Dermis blood vessel endothelial cell (primary cell): ENCODE results near the gene SAMD10. TPM values are rescaled to one million over a fixed set of nuclear protein-coding genes. Genes with fewer than 3 reads are reported as not detected.

ENCODE experiments used
- DNase-seq: peaks from one replicate; pipeline ENCODE4 v3.0.0; 2010
- total RNA-seq: library from RNA; depleted of rRNA; stranded (reverse); fragments of >200 nt; gene quantifications from 2 replicates; pipeline ENCODE4 v1.2.3, GENCODE V29; 2014

The SAMD10 gene
- total RNA-seq, 1 donor from 2014 or later, result 4.3 TPM

DNA sequence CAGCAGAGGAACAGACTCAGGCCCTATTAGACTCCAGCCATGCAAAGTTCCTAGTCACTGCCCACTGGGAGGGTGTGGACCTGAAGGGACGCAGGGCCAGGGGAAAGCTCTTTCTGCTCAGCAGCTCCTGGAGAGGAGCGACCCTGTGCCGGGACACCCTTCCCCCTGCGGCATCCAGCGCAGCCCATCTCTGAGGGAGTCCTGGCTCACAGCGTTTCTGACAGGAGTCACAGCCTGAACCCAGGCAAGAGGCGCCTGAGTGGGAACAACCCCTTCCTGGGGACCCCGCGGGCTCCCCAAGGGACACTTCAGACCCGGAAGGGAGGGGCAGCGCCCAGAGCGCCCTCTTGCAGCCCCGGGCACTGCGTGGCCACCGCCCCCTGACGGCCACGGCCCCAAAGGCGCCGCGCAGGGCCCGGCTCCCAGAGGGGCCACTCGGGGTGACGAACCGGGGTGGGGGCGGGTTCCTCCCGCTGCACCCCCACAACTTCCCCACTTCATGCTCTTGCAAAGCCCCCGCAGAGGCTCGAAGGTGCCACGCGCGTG is 24.1 kb downstream of the SAMD10 start:
- DNase-seq, result peak; percentile 39

DNA sequence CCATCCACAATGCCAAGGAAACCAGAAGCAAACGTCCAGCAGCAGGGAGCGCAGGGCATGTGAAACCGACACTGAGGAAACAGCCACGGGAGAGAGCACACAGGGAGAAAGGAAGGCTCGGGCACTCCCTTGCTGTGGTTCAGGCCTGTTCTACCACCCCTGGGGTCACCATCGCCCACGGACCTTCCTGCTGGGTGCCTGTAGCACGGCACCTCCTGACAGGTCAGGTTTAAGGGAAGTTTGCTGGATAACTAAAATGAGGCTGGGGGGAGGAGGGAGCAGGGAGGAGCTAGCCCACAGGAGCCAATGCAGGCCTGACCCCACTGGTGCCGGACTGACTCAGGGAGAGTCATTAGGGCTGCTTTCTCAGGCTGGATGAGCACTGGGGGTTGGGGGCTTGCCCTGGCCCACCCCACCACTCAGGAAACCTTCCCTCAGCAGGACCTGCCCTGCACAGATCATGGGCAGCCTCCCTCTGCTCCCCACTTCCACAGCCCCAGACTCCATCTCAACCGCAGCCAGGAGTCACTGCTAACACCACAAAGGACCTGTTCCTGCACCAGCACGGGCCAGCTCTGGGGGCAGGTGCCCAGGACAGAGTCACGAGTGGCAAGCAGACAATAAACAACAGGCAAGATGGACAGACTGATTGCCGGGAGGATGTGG is 25.5 kb downstream of the SAMD10 start:
- no peak for DNase-seq

DNA sequence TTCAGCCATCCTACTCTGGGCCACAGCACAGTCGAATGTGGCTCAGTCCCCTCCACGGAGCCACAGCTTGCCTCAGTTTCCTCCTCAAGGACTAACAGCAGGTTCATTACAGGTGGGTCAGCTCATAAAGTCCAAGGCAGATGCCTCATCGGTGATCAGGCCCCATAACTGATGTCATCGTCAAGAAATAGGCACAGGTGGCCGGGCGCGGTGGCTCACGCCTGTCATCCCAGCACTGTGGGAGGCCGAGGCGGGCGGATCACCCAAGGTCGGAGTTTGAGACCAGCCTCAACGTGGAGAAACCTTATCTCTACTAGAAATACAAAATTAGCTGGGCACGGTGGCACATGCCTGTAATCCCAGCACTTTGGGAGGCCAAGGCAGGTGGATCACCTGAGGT is 26.7 kb downstream of the SAMD10 start:
- DNase-seq, result no peak

DNA sequence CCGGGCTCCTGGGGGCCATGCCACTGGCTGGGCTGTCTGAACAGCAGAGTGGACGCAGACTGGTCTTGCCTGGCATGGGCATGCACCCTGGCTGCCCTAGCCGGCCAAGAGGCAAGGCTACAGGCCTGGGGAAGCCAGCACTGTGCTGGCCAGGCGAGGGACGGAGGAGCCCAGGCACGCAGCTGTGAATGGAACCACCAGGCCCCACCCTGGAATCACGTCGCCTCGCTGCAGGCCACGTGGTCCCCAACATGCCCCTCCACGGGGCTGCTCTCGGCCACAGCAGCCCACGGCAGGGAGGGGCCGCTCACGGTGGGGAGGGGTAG is 27.3 kb downstream of the SAMD10 start:
- no peak for DNase-seq

DNA sequence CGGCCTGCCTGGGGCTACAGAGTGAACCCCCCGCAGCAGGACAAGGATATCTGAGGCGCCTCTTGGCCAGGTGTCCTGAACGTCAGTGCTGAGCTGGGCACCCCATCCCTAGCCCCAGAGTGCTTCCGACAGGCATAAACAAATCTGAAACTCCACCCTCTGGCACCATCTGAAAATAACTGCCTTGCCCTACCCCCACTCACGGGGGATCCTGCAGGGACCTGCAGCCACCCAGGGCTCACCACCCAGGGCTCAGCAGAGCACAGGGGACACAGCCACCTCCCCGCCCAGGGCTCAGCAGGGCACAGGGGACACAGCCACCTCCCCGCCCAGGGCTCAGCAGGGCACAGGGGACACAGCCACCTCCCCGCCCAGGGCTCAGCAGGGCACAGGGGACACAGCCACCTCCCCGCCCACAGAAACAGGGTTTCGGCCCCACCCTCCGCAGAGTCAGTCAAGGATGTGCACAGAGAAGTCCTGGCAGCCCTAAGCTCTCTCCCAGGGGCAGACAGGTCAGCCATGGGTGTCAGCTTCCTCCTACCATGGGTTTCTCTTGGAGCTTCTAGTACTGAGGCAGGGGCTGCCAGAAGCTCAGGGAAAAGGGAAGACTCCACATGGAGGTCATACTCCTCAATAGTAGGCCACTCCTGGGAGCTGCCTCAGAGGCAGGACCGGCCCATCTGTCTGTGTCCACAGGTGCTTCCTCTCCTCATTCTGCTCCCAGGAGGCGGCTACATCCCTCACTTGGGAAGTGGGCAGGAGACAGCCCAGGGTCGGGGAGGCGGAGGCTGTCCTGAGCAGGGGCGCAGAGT is 27.8 kb downstream of the SAMD10 start:
- DNase-seq, result peak; percentile 37

DNA sequence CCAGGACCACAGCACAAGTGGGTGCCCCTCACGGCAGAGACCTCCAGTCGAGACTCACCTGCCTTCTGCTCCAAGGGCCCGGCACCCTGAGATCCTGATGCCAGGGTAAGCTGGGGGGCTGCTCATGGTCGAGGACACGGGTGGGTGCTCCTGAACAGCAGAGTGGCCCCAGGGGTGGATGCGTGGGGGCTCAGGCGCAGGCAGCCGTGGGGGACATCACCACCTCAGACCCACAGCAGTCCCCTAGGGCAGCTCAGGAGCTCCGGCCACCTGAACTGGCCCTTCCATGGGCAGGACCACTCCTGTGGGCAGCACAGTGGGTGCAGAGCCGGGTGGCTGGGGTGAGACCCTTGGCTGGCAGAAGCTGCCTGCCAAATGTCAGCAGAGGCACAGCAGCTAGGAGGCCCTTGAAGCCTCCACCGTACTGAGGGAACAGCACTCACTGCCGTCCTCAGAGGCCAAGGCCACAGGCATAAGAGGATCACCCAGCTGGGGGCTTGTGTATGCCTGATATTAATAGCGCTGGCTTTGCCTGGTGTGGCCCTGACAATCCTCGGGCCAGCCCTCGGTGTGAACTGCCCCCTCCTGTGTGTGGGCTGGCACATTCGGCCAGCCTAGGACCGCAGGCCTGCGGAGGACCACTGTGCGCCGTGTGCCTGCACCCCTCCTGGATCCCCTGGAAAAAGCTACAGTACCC is 28.6 kb downstream of the SAMD10 start:
- DNase-seq, result no peak

DNA sequence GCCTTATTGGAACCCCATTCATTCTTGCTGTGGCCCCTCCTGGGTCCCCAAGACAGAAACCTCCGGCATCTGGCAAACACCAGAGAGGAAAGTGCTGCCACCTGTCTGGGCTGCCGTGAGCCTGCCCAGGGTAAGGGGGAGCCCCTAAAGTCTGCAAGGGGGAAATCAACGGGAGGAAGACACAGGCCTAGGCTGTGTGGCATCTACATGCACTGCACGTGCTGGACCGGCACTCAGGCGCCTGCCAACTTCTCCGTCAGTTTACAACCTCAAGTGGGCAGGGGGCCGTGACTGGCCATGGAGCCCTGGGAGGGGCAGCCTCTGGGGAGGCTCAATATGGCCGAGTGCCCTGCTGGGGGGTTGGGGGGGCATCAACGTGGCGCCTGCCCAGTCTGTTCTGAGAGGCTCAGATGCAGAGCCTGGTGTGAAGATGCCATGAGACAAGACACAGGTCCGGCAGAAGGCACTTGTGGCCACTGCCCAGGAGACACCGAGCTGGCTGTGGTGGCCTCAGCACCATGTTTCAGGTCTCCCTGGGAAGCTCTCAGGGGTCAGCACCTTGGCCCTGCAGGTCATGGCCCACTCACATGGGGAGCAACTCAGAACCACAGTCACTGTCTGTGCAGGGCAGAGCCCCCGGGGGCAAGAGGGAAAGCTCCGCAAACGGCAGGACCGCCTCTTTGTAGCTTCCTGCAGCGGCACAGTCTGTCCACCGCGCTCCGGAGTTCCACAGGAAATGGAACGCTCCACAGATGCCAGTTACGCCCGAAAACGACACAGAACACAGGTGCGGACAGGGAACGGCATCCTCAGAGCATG is 31.6 kb downstream of the SAMD10 start:
- no peak for DNase-seq

DNA sequence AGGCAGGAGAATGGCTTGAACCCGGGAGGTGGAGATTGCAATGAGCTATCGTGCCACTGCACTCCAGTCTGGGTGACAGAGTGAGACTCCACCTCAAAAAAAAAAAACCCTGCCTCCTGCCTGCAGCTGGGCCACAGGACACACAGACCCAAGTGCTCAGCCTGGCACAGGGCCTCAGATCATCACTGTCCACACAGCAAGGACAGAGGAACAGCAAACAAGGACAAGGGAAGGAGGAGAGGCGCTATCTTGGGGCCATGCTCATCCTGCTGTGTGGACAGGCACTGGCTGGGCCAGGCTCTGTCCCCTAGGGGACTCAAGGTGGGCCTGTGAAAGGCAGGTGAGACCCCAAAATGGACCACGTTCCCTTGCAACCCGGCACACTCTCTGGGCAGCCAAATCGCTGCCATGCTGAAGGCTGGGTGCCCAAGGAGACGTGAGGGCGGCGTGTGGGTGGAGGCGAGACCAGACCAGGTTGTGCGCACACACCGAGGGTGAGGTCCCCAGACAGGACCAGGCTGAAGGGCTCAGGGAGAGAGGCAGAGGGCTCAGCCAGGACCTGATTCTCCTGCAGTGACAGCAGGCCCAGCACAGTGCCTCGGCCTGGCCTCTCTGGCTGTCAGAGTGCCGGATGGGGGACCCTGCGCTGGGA is 32.3 kb downstream of the SAMD10 start:
- DNase-seq, result no peak

DNA sequence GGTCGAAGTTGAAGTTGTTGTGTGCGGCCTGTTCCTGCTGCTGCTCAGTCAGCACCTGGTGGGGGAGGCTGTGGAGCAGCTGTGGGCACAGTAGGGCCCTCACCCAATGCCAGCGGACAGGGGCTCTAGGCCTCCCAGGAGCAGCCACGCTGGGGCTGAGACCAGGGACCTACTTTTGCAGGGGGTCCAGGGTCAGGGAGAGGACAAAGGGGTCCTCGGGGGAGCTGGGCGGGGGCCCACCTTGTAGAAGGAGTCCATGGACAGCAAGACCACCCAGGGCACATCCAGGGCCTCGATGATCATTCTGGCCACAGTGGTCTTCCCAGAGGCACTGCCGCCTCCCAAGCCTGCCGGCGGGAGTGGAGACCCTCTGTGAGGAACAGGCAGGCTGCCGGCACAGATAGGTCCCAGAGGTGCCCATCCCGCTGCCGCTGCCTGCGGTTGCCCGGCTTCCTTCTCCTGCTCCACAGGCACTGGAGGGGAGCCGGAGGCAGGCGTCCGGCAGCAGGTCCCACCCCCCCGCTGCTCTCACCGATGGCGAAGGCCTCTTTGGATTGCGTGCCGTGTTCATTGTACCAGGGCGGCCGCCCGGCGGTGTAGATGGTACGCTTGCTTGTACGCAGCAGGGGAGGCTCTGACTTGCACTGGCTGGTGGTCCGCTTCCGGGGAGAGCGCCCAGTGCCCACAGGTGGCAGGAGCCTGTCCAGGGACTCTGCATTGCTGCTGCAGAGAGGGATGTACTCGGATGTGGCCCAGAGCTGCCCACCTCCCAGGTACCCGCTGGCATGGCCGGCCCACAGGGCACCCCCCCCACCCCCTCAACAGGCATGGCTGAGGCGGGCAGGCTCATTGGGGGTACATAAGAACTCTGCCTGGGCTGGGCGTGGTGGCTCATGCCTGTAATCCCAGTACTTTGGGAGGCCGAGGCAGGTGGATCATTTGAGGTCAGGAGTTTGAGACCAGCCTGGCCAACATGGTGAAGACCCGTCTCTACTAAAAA is 33.2 kb downstream of the SAMD10 start:
- no peak for DNase-seq

DNA sequence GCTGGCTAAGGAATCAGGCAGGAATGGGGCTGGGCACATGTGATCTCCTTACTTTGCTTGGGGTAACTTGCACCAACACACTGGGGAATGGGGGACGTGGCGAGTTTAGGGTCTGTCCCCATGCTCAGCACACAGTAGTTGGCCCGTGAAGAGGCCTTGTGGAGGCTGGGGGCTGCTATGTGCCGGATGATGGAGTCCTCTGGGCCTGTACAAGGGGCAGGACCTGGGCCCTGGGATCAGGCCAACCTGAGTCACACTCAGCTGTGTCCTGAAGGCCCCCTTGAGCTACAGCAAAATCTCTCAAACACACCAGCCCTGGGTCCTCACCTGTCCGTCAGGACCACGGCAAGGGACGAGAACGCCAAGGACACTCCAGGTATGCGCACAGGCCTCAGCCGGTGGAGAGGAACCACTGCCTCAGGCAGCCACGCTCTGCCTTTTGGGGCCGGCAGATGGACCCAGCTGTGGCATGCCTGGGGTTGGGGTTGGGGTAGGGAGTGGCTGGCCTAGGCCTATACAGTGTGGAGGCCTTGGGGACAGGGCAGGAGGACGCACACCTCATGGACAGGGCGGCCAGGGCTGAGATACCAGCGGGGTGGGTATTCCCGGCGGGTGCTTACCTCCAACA is 34.3 kb downstream of the SAMD10 start:
- DNase-seq, result no peak

DNA sequence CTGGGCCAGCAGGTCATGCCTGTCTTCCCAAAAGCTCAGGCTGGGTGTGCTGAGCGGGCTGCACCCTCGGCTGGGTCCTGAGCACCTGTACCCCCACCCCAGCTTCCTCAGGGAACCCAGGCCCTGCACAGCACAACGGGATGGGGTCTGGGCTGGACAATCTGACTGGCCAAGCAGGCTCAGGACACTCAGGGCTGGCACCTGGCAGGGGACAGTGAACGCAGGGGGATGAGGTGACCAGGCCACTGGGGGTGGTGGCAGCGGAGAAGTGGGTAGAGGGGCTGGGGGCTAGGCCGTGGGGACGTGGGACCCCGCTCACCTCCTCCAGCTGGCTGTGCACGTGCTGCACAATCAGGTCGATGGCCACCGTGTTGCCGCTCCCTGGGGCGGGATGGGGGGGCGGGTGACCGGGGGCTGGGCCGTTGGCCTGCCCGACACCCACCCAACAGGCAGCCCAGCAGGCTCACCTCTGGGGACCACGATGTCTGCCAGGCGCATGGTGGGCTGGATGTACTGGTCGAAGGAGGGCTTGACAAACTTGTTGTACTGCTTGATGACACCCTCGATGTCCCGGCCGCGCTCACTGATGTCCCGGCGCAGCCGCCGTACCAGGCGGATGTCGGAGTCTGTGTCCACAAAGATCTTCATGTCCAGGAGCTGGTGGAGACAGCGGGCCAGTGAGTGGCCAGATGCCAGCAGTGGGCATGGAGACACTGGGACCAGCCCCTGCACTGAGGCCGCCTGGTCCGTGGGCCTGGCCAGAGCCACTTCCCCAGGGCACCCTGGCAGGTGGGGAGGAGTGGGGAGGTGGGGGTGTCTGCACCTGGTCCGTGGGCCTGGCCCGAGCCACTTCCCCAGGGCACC is 35.1 kb downstream of the SAMD10 start:
- no peak for DNase-seq

DNA sequence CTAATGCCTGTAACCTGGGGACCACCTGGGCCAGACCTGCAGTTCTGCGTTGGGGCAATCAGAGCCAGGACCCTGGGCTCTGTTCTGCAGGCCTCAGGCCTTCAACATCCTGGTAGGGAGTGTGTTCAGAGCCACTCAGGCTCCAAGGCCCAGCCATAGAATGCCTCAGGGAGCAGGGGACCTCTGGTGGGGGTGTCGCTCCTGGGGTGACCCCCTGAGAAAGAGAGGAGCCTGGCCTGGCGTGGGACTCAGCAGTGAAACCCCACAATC is 35.7 kb downstream of the SAMD10 start:
- DNase-seq, result no peak

DNA sequence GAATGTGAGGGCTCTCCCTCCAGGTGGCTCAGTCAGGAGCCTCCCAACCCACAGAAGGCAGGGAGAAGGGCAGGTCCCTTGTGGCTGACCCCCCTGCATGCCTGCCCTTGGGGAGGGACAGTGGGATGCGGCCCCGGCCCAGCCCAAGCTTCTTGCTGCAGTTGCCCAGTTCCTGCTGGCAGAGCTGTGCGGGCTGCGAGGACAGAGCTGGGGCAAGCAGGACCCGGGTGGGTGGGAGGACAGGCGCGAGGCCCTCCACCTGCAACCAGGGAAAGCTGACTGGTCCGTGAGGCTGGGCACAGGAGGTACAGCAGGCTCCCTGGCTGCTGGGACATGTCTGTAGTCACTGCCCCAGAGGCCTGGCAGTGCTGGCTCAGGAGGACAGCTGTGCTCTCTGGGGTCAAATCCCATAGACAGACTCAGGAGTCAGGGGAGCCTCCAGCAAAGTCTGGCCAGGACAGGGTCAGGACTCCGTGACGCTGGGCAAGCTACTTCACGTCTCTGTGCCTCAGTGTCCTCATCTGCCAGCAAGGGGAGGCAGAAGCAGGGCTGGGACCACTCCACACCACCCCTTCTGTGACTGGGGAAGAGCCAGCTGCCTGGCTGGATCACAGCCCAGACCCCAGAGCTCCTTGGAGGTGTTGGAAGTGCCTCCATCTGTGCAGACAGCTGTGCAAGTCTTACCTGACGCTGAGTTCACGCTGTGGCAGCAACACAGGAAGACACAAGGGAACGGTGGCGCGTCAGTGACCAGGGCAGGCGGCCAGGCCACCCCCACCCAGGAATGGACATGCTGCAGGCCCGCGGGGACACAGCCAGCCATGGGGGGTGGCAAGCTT is 36.3 kb downstream of the SAMD10 start:
- no peak for DNase-seq

DNA sequence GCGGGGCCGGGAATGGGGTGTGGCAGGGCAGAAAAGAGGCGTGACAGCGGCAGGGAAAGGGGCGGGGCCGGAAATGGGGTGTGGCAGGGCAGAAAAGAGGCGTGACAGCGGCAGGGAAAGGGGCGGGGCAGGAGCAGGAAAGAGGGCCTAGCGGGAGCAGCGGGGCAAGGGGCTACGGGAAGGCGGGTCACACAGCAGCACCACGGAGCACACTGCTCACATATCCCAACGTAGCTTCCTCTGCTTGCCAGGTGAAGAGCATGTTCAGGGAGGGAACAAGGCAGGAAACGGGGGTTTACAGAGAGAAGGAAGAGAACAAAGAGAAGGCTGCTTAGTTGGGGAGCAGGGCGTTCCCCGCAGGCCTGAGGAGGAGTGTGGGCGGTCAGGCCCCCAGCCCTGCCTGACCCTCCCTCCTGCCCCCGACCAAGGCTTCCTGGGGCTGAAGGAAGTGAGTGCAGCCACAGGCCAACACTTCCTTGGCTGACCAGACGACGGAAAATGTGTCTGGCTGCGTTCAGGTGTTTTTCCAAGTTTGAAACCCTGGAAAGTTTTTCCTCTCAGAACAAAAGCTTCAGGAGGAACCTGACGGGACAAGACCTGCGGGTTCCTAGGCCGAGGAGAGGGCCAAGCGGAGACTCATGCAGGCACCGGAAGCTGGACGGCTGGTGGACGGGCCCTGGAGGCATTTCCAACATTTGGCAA is 37.0 kb downstream of the SAMD10 start:
- DNase-seq, result peak; percentile 57

DNA sequence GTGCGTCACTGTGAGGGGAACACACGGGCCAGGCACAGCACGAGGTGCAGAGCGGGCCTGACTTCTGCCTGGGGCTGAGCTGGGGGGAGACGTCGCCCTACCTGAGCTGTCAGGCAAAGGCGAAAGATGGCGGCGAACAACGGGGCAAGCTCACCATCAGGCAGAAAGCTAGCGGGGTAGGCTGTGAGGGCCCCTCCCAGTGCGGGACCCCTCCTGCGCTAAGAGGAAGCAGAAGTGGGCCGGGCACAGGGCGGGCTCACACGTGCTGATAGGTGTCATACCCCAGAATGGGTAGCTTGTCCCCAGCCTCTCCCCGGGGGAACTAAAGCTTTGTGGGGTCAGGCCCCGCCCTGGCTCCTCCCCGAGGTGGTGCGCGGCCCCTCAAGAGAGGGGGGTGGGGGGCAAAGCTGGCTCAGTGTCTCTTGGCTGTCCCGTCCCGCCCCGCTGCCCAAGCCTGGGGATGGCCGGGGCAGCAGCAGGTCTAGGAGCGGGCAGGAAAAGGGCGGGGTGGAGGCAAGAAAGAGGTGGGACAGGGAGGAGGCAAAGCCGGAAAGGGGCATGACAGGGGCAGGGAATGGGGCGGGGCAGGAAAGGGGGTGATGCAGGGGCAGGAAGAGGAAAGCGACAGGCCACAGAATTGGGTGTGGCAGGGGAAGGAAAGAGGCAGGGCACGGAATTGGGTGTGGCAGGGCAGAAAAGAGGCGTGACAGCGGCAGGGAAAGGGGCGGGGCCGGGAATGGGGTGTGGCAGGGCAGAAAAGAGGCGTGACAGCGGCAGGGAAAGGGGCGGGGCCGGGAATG is 38.0 kb downstream of the SAMD10 start:
- peak; percentile 49 for DNase-seq

DNA sequence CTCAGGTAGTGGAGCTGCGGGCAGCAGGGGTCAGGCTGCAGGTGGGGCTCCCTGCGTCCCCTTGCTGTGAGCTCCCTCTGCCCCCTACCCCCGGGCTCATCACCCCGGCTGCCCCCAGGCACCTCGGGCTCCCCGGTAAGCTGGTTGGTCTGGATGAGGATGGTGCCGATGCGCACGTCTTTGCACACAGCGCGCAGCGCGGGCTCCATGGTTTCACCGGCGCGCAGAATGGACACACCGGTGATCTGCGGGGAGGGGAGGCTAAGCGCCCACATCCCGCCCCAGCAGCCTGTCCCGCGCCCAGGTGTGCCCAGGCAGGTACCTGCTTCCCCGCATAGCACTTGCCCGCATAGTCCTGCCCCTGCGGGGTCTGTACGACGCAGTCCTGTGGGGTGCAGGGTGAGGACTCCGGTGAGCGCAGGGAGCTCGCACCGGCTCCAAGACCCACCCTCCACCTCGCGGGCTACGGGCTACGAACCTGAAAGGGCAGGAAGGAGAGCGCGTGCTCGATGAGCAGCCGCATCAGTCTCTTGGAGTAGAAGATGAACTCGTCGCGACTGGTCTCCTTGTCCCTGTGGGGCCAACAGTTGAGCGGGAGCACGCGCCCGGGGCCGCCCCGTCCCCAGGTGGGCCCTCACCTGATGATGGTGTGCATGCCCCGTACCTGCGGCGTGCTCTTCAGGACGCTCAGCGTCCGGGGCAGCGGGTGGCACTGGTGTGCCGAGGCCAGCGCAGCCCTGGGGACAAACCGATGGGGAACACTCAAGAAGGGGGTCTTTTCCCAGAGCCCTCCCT is 38.8 kb downstream of the SAMD10 start:
- no peak for DNase-seq
